Osteocyte (in vitro differentiated cells): ENCODE results near the gene KPNA6. TPM values are rescaled to one million over a fixed set of nuclear protein-coding genes. Genes with fewer than 3 reads are reported as not detected.

ENCODE experiments used
- DNase-seq: peaks from one replicate; pipeline ENCODE4 v3.0.0; 2021; ENCODE audit warnings: mixed read lengths; ENCODE audit not compliant: unreplicated experiment; ENCODE audit errors: extremely low spot score
- H3K27ac Mint-ChIP-seq: one replicate; pipeline ENCODE4 v1.8.0; 2021; ENCODE audit warnings: mild to moderate bottlenecking, mixed read lengths; ENCODE audit not compliant: unreplicated experiment
- H3K27me3 Mint-ChIP-seq: one replicate; pipeline ENCODE4 v1.8.0; 2021; ENCODE audit warnings: mixed read lengths; ENCODE audit not compliant: unreplicated experiment
- H3K36me3 Mint-ChIP-seq: one replicate; pipeline ENCODE4 v1.8.0; 2021; ENCODE audit warnings: mixed read lengths; ENCODE audit not compliant: unreplicated experiment
- H3K4me1 Mint-ChIP-seq: one replicate; pipeline ENCODE4 v1.8.0; 2021; ENCODE audit warnings: mixed read lengths; ENCODE audit not compliant: unreplicated experiment
- H3K4me3 Mint-ChIP-seq: one replicate; pipeline ENCODE4 v1.8.0; 2021; ENCODE audit warnings: mild to moderate bottlenecking, moderate library complexity, mixed read lengths; ENCODE audit not compliant: unreplicated experiment
- H3K9me3 Mint-ChIP-seq: one replicate; pipeline ENCODE4 v1.8.0; 2021; ENCODE audit warnings: mixed read lengths; ENCODE audit not compliant: unreplicated experiment
- total RNA-seq: library from RNA; stranded (reverse); gene quantifications from 2 replicates; pipeline ENCODE4 v1.2.1, GENCODE V29; 2021
- TF ChIP-seq, protein P1 (sequence below): fragments of 200-600 bp; sonication (generic); IDR thresholded peaks from 2 replicates; pipeline ENCODE4 v1.5.0; 2021; ENCODE audit warnings: antibody characterized with exemption, mild to moderate bottlenecking, moderate library complexity

The KPNA6 gene
- total RNA-seq, 1 donor from 2014 or later: 75.3 TPM

DNA sequence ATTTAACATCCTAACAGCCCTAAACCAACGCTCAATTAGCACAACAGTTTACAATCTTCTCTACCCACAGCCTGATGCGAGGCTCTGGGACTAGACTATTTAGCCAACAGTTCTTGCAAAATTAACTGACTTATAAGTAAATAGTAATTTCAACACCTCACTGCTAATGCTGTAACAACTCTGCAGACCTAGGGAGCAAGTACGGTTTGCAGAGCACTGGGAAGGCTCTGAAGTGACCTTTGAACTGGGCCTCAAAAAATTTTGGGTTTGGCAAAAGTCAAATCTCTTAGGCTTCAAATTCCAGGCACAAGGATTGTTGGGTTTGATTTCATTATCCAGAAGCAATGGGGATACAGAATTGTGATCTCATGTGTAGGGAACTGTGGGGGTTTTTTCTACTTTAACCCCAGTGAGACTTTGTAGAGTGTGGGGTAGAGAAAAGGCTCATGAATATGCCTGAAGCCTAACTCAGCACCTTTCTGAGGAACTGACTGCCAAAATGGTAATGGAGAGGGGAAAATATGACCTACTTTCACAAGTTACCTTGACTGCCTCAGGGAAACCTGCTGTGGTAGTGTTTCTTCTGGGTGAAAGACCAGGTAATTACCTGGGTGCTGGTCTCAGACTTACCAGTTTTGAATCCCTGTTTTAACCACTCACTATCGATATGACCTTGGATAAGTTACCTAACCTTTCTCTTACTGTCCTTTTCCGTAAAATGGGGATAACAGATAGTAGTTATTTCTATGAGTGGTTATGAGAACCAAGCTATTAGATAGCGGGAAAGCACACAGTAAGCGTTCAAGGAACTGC lies 70.7 kb downstream of the KPNA6 start:
- no peaks in the 10 kb centered on the region for H3K27me3 Mint-ChIP-seq
- peak overlapping the region; percentile 98 for H3K27ac Mint-ChIP-seq
- H3K4me3 Mint-ChIP-seq: peak overlapping the region; percentile 89
- no peak for DNase-seq
- peaks cover 14% of the 10 kb centered on the region for H3K36me3 Mint-ChIP-seq
- TF ChIP-seq, protein P1, sequence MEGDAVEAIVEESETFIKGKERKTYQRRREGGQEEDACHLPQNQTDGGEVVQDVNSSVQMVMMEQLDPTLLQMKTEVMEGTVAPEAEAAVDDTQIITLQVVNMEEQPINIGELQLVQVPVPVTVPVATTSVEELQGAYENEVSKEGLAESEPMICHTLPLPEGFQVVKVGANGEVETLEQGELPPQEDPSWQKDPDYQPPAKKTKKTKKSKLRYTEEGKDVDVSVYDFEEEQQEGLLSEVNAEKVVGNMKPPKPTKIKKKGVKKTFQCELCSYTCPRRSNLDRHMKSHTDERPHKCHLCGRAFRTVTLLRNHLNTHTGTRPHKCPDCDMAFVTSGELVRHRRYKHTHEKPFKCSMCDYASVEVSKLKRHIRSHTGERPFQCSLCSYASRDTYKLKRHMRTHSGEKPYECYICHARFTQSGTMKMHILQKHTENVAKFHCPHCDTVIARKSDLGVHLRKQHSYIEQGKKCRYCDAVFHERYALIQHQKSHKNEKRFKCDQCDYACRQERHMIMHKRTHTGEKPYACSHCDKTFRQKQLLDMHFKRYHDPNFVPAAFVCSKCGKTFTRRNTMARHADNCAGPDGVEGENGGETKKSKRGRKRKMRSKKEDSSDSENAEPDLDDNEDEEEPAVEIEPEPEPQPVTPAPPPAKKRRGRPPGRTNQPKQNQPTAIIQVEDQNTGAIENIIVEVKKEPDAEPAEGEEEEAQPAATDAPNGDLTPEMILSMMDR: no peak
- no peaks in the 10 kb centered on the region for H3K9me3 Mint-ChIP-seq
- peaks cover 29% of the 10 kb centered on the region for H3K4me1 Mint-ChIP-seq

DNA sequence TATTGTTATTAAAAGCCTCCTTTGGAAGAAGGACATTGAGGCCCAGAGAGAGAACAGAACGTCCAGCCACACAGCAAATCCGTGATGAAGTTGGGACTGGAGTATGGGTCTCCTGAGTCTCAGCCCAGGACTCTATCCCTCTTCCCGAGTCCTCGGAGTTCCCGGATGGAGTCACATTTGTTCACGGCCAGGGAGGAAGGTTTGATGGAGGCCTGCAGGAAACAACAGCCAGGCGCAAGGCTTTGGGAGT lies 71.3 kb downstream of the KPNA6 start:
- Mint-ChIP-seq H3K9me3 (no peaks in the 10 kb centered on the region), H3K27me3 (no peaks in the 10 kb centered on the region), H3K27ac (peak overlapping the region; percentile 98), H3K4me3 (peak overlapping the region; percentile 89), H3K36me3 (peaks cover 17% of the 10 kb centered on the region), H3K4me1 (peaks cover 34% of the 10 kb centered on the region)
- TF ChIP-seq, protein P1: no peak
- no peak for DNase-seq

DNA sequence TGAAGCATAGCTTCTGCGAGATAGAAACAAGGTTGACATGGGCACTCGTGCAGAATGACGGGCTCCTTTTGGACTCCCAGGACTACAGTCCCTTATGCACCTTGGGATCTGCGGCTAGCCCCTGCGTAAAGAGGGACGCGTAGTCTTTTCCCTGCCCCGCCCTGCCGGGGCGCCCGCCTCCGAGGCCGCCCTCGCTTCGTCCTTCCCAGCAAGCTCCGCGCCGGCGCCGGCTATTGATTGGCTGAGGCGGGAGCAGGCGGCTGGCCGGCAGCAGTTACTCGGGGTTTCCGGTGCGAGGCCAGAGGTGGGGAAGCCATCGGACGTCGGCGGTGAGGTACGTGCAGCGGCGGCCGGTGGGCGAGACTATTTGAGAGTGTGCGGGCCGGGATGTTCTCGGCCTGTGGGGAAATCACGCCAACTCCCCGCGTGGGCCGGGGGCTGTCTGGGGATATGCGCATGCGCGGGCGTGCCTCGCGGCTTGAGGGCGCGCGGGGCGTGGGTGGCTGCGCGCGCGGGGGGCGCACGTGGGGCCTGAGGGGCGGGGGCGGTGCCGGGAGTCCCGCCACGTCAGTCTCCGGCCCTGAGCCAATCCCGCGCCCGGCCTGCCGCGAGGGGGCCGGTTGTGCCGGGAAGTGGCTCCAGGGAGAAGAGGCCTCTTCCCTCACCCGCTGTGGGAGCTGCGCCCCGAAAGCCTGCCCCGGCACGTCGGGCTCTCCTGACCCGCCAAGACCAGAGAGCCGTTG lies 71.8 kb downstream of the KPNA6 start, which contains the start of gene TXLNA:
TSS of gene TXLNA (plus strand) at position 233 of the 743 bp plus-strand sequence. CDS start 671 bp downstream, outside the sequence.
- peaks cover 38% of the 10 kb centered on the region for H3K4me1 Mint-ChIP-seq
- H3K27ac Mint-ChIP-seq: peak within 1 kb of the TSS; percentile 98
- H3K36me3 Mint-ChIP-seq: peaks cover 19% of the 10 kb centered on the region
- peak; percentile 97 for DNase-seq
- TF ChIP-seq, protein P1: no peak
- H3K9me3 Mint-ChIP-seq: no peaks in the 10 kb centered on the region
- H3K27me3 Mint-ChIP-seq: no peaks in the 10 kb centered on the region
- H3K4me3 Mint-ChIP-seq: peak within 1 kb of the TSS; percentile 89

DNA sequence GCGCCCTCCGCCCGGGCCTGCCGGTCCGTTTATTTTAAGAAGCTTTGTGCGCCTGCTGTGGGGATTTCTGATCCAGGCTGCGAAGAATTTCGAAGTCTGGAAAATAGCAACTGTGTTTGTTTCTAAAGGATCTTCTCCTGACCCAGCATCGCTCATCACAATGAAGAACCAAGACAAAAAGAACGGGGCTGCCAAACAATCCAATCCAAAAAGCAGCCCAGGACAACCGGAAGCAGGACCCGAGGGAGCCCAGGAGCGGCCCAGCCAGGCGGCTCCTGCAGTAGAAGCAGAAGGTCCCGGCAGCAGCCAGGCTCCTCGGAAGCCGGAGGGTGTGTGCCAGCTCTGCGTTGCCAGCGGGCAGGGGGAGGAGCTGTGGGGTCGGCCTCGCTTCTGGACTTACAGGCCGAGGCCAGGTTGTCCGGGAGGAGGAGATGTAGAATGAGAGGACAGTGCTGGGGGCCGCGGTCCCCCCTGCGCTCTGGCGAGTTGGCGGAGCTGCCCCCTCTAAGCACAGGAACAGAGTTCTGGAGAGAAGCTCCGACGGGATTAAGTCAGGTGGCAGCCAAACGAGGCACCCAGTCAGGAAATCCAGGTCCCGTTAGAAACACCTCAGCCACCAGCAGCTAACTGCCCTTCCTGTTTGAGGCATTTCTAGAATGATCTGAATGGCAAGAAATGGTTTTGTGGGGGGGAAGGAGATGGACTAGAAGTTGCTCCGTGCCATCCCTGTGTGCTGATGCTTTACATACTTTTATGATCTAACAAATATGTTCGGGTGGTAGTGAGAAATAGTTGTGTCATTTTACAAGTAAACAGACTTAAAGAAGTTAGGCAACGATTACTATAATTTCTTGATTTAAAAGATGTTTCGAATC lies 72.6 kb downstream of the KPNA6 start:
- TF ChIP-seq, protein P1: no peak
- Mint-ChIP-seq H3K9me3 (no peaks in the 10 kb centered on the region), H3K27me3 (no peaks in the 10 kb centered on the region), H3K4me1 (peaks cover 44% of the 10 kb centered on the region), H3K4me3 (peak overlapping the region; percentile 88), H3K36me3 (peaks cover 23% of the 10 kb centered on the region), H3K27ac (peak overlapping the region; percentile 97)
- DNase-seq: peak; percentile 90
